HepG2 (cell line): ENCODE data around the gene LRRC27. TPM values are rescaled to one million over a fixed set of nuclear protein-coding genes. Genes with fewer than 3 reads are reported as not detected.

Experiments used
- AHR ChIP-seq: IDR thresholded peaks from 2 replicates; pipeline ENCODE4 v1.6.1; 2018; ENCODE audit warnings: missing genetic modification reagents, missing compliant biosample characterization
- ARNT ChIP-seq: fragments of 450-650 bp; IDR thresholded peaks from 2 replicates; pipeline ENCODE4 v1.6.1; 2017
- ATM ChIP-seq: fragments of 450-650 bp; IDR thresholded peaks from 2 replicates; pipeline ENCODE4 v1.7.1; 2017; ENCODE audit warnings: mild to moderate bottlenecking, borderline replicate concordance
- FOSL1 ChIP-seq: sonication (generic); formaldehyde crosslinking; IDR thresholded peaks from 2 replicates; pipeline ENCODE4 v1.9.0; 2021; ENCODE audit warnings: missing genetic modification reagents, borderline replicate concordance
- FOXA1 ChIP-seq, 2 experiments: fragments of 450-650 bp in 1 of 2; sonication (generic) in 1 of 2; formaldehyde crosslinking in 1 of 2; IDR thresholded peaks; 2 replicates each; pipeline versions ENCODE4 v1.4.0 to v1.6.1; 2016 to 2020; ENCODE audit warnings: missing genetic modification reagents in 1 of 2
- FOXA3 ChIP-seq: IDR thresholded peaks from 2 replicates; pipeline ENCODE4 v1.6.1; 2016; ENCODE audit warnings: missing genetic modification reagents, missing compliant biosample characterization
- GATA4 ChIP-seq: sonication (generic); IDR thresholded peaks from 2 replicates; pipeline ENCODE4 v1.6.1; 2016; ENCODE audit warnings: antibody characterized with exemption, low read depth, borderline replicate concordance
- HES4 ChIP-seq: sonication (generic); formaldehyde crosslinking; IDR thresholded peaks from 2 replicates; pipeline ENCODE4 v1.9.0; 2021; ENCODE audit warnings: mild to moderate bottlenecking, missing genetic modification reagents, borderline replicate concordance
- HIVEP1 ChIP-seq: sonication (generic); formaldehyde crosslinking; IDR thresholded peaks from 2 replicates; pipeline ENCODE4 v1.4.0; 2020; ENCODE audit warnings: mild to moderate bottlenecking, missing genetic modification reagents
- ISL2 ChIP-seq: sonication (generic); formaldehyde crosslinking; IDR thresholded peaks from 2 replicates; pipeline ENCODE4 v1.5.0; 2020; ENCODE audit warnings: missing genetic modification reagents
- NFE2 ChIP-seq: sonication (generic); formaldehyde crosslinking; IDR thresholded peaks from 2 replicates; pipeline ENCODE4 v1.4.0; 2020; ENCODE audit warnings: missing genetic modification reagents
- NFYC ChIP-seq: IDR thresholded peaks from 2 replicates; pipeline ENCODE4 v1.6.1; 2016; ENCODE audit warnings: missing genetic modification reagents, missing compliant biosample characterization
- RXRB ChIP-seq: IDR thresholded peaks from 2 replicates; pipeline ENCODE4 v1.6.1; 2016; ENCODE audit warnings: borderline replicate concordance, missing genetic modification reagents, missing compliant biosample characterization
- SATB2 ChIP-seq: sonication (generic); formaldehyde crosslinking; IDR thresholded peaks from 2 replicates; pipeline ENCODE4 v1.5.0; 2020; ENCODE audit warnings: missing genetic modification reagents
- SCMH1 ChIP-seq: sonication (generic); formaldehyde crosslinking; IDR thresholded peaks from 2 replicates; pipeline ENCODE4 v1.9.0; 2021; ENCODE audit warnings: missing genetic modification reagents, mild to moderate bottlenecking, borderline replicate concordance
- SRF ChIP-seq: IDR thresholded peaks from 2 replicates; pipeline ENCODE4 v1.6.1; 2011; ENCODE audit warnings: mild to moderate bottlenecking, low read depth, low read length, moderate library complexity
- TIGD3 ChIP-seq: sonication (generic); formaldehyde crosslinking; IDR thresholded peaks from 2 replicates; pipeline ENCODE4 v1.5.1; 2020; ENCODE audit warnings: mild to moderate bottlenecking, missing genetic modification reagents, borderline replicate concordance
- ZMAT3 ChIP-seq: sonication (generic); formaldehyde crosslinking; conservative IDR thresholded peaks from 2 replicates; pipeline ENCODE4 v1.7.0; 2021; ENCODE audit warnings: missing genetic modification reagents
- ZNF124 ChIP-seq: sonication (generic); formaldehyde crosslinking; IDR thresholded peaks from 2 replicates; pipeline ENCODE4 v1.4.0; 2020; ENCODE audit warnings: missing genetic modification reagents
- ZNF18 ChIP-seq: sonication (generic); formaldehyde crosslinking; IDR thresholded peaks from 2 replicates; pipeline ENCODE4 v1.8.0; 2022; ENCODE audit warnings: mild to moderate bottlenecking, missing genetic modification reagents; ENCODE audit not compliant: insufficient replicate concordance
- ZNF326 ChIP-seq: sonication (generic); formaldehyde crosslinking; IDR thresholded peaks from 2 replicates; pipeline ENCODE4 v1.4.0; 2020; ENCODE audit warnings: missing genetic modification reagents, borderline replicate concordance
- ZNF431 ChIP-seq: sonication (generic); formaldehyde crosslinking; IDR thresholded peaks from 2 replicates; pipeline ENCODE4 v1.9.0; 2022; ENCODE audit warnings: missing genetic modification reagents, low read depth, mild to moderate bottlenecking, borderline replicate concordance
- ZNF446 ChIP-seq: sonication (generic); formaldehyde crosslinking; IDR thresholded peaks from 2 replicates; pipeline ENCODE4 v1.5.0; 2020; ENCODE audit warnings: mild to moderate bottlenecking, missing genetic modification reagents
- ZNF577 ChIP-seq: sonication (generic); formaldehyde crosslinking; IDR thresholded peaks from 2 replicates; pipeline ENCODE4 v1.4.0; 2020; ENCODE audit warnings: mild to moderate bottlenecking, low read depth, missing genetic modification reagents, borderline replicate concordance
- ZSCAN9 ChIP-seq: IDR thresholded peaks from 2 replicates; pipeline ENCODE4 v1.6.1; 2016; ENCODE audit warnings: borderline replicate concordance
- polyA plus RNA-seq, 8 experiments: library from polyadenylated mRNA; depleted of rRNA in 3 of 8; stranded (reverse) in 7 of 8; unstranded in 1 of 8; fragments of >200 nt; fragmentation: Illumina TruSeq in 4 of 8; extraction: Trizol in 4 of 8; gene quantifications; 2 replicates each; pipeline versions ENCODE4 v1.2.1 to v1.2.3, GENCODE V29; 2011 to 2016; ENCODE audit warnings: low read depth in 4 of 8, missing spikeins in 1 of 8, mixed read lengths in 1 of 8; ENCODE audit not compliant: insufficient read depth in 1 of 8
- total RNA-seq, 5 experiments: library from RNA; depleted of rRNA; stranded (reverse); fragments of >200 nt; fragmentation: Illumina TruSeq; extraction: Trizol; gene quantifications; 2 replicates each; pipeline ENCODE4 v1.2.3, GENCODE V29; 2016; ENCODE audit warnings: low read depth in 1 of 5

Gene LRRC27
- total and polyA plus RNA-seq, 2 of the 13 experiments (the other 11 are each of a cell fraction or from before 2014, with no cell fraction given): 4.2 to 4.6 TPM

GRCh38 chr10:132395704-132396493 is 63.9 kb downstream of the LRRC27 start (continued):
- no peak for TF ChIP-seq ZNF326
- TF ChIP-seq SCMH1: no peak
- TF ChIP-seq AHR (CRISPR knock-in tag): no peak
- TF ChIP-seq ZNF577: no peak
- TF ChIP-seq ZMAT3 (CRISPR knock-in tag): peak; percentile 87
- no peak for TF ChIP-seq NFYC (CRISPR knock-in tag)
- no peak for TF ChIP-seq HIVEP1 (CRISPR knock-in tag)
- no peak for TF ChIP-seq TIGD3 (CRISPR knock-in tag)
- TF ChIP-seq FOXA3 (CRISPR knock-in tag): peak; percentile 37; the same call in 1 of the 2 replicates
- TF ChIP-seq ZSCAN9 (CRISPR knock-in tag): no peak
- TF ChIP-seq ISL2: peak; percentile 36; the same call in 1 of the 2 replicates
- TF ChIP-seq RXRB (CRISPR knock-in tag): peak; percentile 46; the same call in 1 of the 2 replicates
- peak; percentile 38; the same call in 1 of the 2 replicates for TF ChIP-seq ZNF431 (CRISPR knock-in tag)
- no peak for TF ChIP-seq SRF
- TF ChIP-seq ZNF18 (CRISPR knock-in tag): no peak
- TF ChIP-seq HES4 (CRISPR knock-in tag): no peak
- no peak for TF ChIP-seq ATM
- TF ChIP-seq ARNT: no peak
- no peak for TF ChIP-seq NFE2
- 0 out of 2 replicates have a peak, but pooled peaks have one; percentile 21 for TF ChIP-seq GATA4
- no peak for TF ChIP-seq FOSL1
- TF ChIP-seq FOXA1 (IDR thresholded peaks at IDR 0.05): no peak
- no peak for TF ChIP-seq FOXA1 (CRISPR knock-in tag; IDR thresholded peaks at IDR 0.05)
- no peak for TF ChIP-seq SATB2 (CRISPR knock-in tag)
- TF ChIP-seq ZNF124 (CRISPR knock-in tag): no peak
- TF ChIP-seq ZNF446 (CRISPR knock-in tag): no peak
